WTC11 (cell line): ENCODE measurements around the gene VASH1.

Source experiments
- CDX4 ChIP-seq: fragments of 250-450 bp; sonication (Bioruptor Pico); IDR thresholded peaks from 2 replicates; pipeline ENCODE4 v1.9.0; 2021; ENCODE audit warnings: moderate library complexity, mild to moderate bottlenecking, inconsistent platforms, borderline replicate concordance
- CTCF ChIP-seq: fragments of 200-600 bp; IDR thresholded peaks from 2 replicates; pipeline ENCODE4 v1.8.0; 2022; ENCODE audit warnings: antibody characterized with exemption
- FOXP1 ChIP-seq: sonication (generic); formaldehyde crosslinking; IDR thresholded peaks from 2 replicates; pipeline ENCODE4 v1.8.0; 2022; ENCODE audit warnings: missing genetic modification reagents, mild to moderate bottlenecking, moderate library complexity, borderline replicate concordance
- ZNF416 ChIP-seq: fragments of 250-450 bp; sonication (Bioruptor Pico); IDR thresholded peaks from 2 replicates; pipeline ENCODE4 v1.9.0; 2021; ENCODE audit warnings: mild to moderate bottlenecking, inconsistent platforms

GRCh38 chr14:76720382-76720813 lies 40.9 kb upstream of the VASH1 start:
- TF ChIP-seq ZNF416 (CRISPR knock-in tag) (no peak), FOXP1 (CRISPR knock-in tag) (no peak), CTCF (no peak), CDX4 (CRISPR knock-in tag) (no peak)
